Fibroblast of lung (primary cell): ENCODE results near the gene KIF26A. TPM values are rescaled to one million over a fixed set of nuclear protein-coding genes. Genes with fewer than 3 reads are reported as not detected.

Source experiments
- DNase-seq, 2 donors: peaks; one replicate each; pipeline versions ENCODE4 v3.0.0 to v3.0.0-alpha.2; 2010; ENCODE audit warnings: low read depth in 2 of 2
- H2AFZ ChIP-seq: 2 replicates; pipeline ENCODE4 v1.5.1; 2012; ENCODE audit warnings: low read length, control low read depth, inconsistent platforms
- H3K27ac ChIP-seq: 2 replicates; pipeline ENCODE4 v1.5.1; 2011; ENCODE audit warnings: low read length, control low read depth; ENCODE audit not compliant: insufficient read depth
- H3K27me3 ChIP-seq: 2 replicates; pipeline ENCODE4 v1.5.1; 2011; ENCODE audit warnings: mild to moderate bottlenecking, low read length; ENCODE audit not compliant: control insufficient read depth, insufficient read depth
- H3K36me3 ChIP-seq: 2 replicates; pipeline ENCODE4 v1.5.1; 2011; ENCODE audit warnings: low read length; ENCODE audit not compliant: control insufficient read depth, insufficient read depth
- H3K4me1 ChIP-seq: 2 replicates; pipeline ENCODE4 v1.5.1; 2011; ENCODE audit warnings: low read length; ENCODE audit not compliant: control insufficient read depth, insufficient read depth; ENCODE audit errors: extremely low read depth
- H3K4me2 ChIP-seq: 2 replicates; pipeline ENCODE4 v1.5.1; 2011; ENCODE audit warnings: low read length, control low read depth; ENCODE audit not compliant: insufficient read depth; ENCODE audit errors: extremely low read depth
- H3K4me3 ChIP-seq, 4 experiments: fragments of 200-600 bp in 1 of 4; sonication (generic) in 1 of 4; replicated peaks in 1 of 4; 2 replicates each; pipeline ENCODE4 v1.5.1; 2011 to 2016; ENCODE audit warnings: low read length in 4 of 4, low read depth in 3 of 4, mild to moderate bottlenecking in 3 of 4, control low read depth in 2 of 4, inconsistent platforms in 1 of 4, mixed read lengths in 1 of 4; ENCODE audit not compliant: insufficient read depth in 1 of 4; ENCODE audit errors: control extremely low read depth in 1 of 4
- H3K79me2 ChIP-seq: 2 replicates; pipeline ENCODE4 v1.5.1; 2012; ENCODE audit warnings: mild to moderate bottlenecking, low read length, inconsistent platforms; ENCODE audit not compliant: control insufficient read depth, insufficient read depth
- H3K9ac ChIP-seq: 2 replicates; pipeline ENCODE4 v1.5.1; 2011; ENCODE audit warnings: mild to moderate bottlenecking, low read length, control low read depth; ENCODE audit not compliant: insufficient read depth
- H3K9me3 ChIP-seq: 2 replicates; pipeline ENCODE4 v1.5.1; 2012; ENCODE audit warnings: low read depth, low read length; ENCODE audit not compliant: control insufficient read depth, insufficient read depth
- H4K20me1 ChIP-seq: 2 replicates; pipeline ENCODE4 v1.5.1; 2011; ENCODE audit warnings: low read length; ENCODE audit not compliant: control insufficient read depth, insufficient read depth; ENCODE audit errors: extremely low read depth
- CTCF ChIP-seq, 2 donors: IDR thresholded peaks in 1 of 2; conservative IDR thresholded peaks in 1 of 2; 1 replicate in 1 of 2; 2 replicates in 1 of 2; pipeline ENCODE4 v1.5.1; 2011 to 2012; ENCODE audit warnings: low read length in 2 of 2, control low read depth in 1 of 2, inconsistent platforms in 1 of 2, low read depth in 1 of 2, mild to moderate bottlenecking in 1 of 2
- EZH2 ChIP-seq: IDR thresholded peaks from 2 replicates; pipeline ENCODE4 v1.5.1; 2012; ENCODE audit warnings: low read length, control low read depth, mild to moderate bottlenecking; ENCODE audit errors: missing control alignments
- polyA plus RNA-seq, 2 donors: library from polyadenylated mRNA; depleted of rRNA in 1 of 2; stranded (reverse) in 1 of 2; unstranded in 1 of 2; fragments of >200 nt; gene quantifications; 2 replicates each; pipeline ENCODE4 v1.2.1, GENCODE V29; 2011 to 2012; ENCODE audit warnings: missing spikeins in 1 of 2
- total RNA-seq: library from RNA; depleted of rRNA; stranded (reverse); fragments of >200 nt; gene quantifications from 2 replicates; pipeline ENCODE4 v1.2.1, GENCODE V29; 2014

The KIF26A gene
- total and polyA plus RNA-seq, 2 donors (not counting 1 experiment from before 2014, with no cell fraction given): 0.01 to 2.0 TPM

- Histone ChIP-seq H2AFZ (no peak overlapping the region), H3K79me2 (no peaks in the 10 kb centered on the region), H3K4me2 (no peak overlapping the region), H3K36me3 (no peaks in the 10 kb centered on the region), H3K9ac (no peak overlapping the region), H4K20me1 (no peaks in the 10 kb centered on the region), H3K4me3 (no peak overlapping the region), H3K27ac (no peak overlapping the region), H3K4me1 (no peaks in the 10 kb centered on the region), H3K9me3 (no peaks in the 10 kb centered on the region), H3K27me3 (peaks cover 9% of the 10 kb centered on the region)
- no peak for DNase-seq
- no peak for TF ChIP-seq CTCF (conservative IDR thresholded peaks at IDR 0.05 in 1 of 2, IDR thresholded peaks at IDR 0.05 in 1 of 2; ENCODE audit: low read depth in 1 of 2, low read length in 2 of 2)
- TF ChIP-seq EZH2: no peak
Observed at GRCh38 chr14:104118006-104118844, 20.2 kb upstream of the KIF26A start.

GRCh38 chr14:104119119-104119487 lies 19.3 kb upstream of the KIF26A start:
- DNase-seq: no peak

More at GRCh38 chr14:104119119-104119487, 19.3 kb upstream of the KIF26A start:
- no peaks in the 10 kb centered on the region for H4K20me1 ChIP-seq
- no peak overlapping the region for H2AFZ ChIP-seq
- H3K27ac ChIP-seq: no peak overlapping the region
- no peak overlapping the region for H3K4me2 ChIP-seq
- H3K9me3 ChIP-seq: no peaks in the 10 kb centered on the region
- peaks cover 9% of the 10 kb centered on the region for H3K27me3 ChIP-seq
- no peaks in the 10 kb centered on the region for H3K79me2 ChIP-seq
- H3K4me3 ChIP-seq: no peak overlapping the region
- no peaks in the 10 kb centered on the region for H3K36me3 ChIP-seq
- no peak overlapping the region for H3K9ac ChIP-seq
- no peaks in the 10 kb centered on the region for H3K4me1 ChIP-seq
- TF ChIP-seq CTCF (conservative IDR thresholded peaks at IDR 0.05 in 1 of 2, IDR thresholded peaks at IDR 0.05 in 1 of 2; ENCODE audit: low read depth in 1 of 2, low read length in 2 of 2): no peak
- TF ChIP-seq EZH2: no peak
